Measurements from ENCODE around the gene RTN4RL1.

The RTN4RL1 gene

GRCh38 chr17:2009737-2010136, 15.4 kb downstream of the RTN4RL1 start:
- DNase-seq (ENCODE audit: low spot score): no peak
- no peak for TF ChIP-seq CTCF (IDR thresholded peaks at IDR 0.05; ENCODE audit: extremely low read depth, missing control alignments)

GRCh38 chr17:2008332-2009126, 16.6 kb downstream of the RTN4RL1 start:
- no peak for TF ChIP-seq CTCF (IDR thresholded peaks at IDR 0.05; ENCODE audit: extremely low read depth, missing control alignments)
- no peak for DNase-seq (ENCODE audit: low spot score)

GRCh38 chr17:2004435-2004952, 20.6 kb downstream of the RTN4RL1 start:
- no peak for DNase-seq (ENCODE audit: low spot score)
- no peak for TF ChIP-seq CTCF (IDR thresholded peaks at IDR 0.05; ENCODE audit: extremely low read depth, missing control alignments)

- DNase-seq (ENCODE audit: low spot score): no peak
- no peak for TF ChIP-seq CTCF (IDR thresholded peaks at IDR 0.05; ENCODE audit: extremely low read depth, missing control alignments)
Observed at GRCh38 chr17:2003525-2003924, 21.6 kb downstream of the RTN4RL1 start.

GRCh38 chr17:2002767-2003329, 22.3 kb downstream of the RTN4RL1 start:
- DNase-seq (ENCODE audit: low spot score): no peak

GRCh38 chr17:1999557-2000251, 25.4 kb downstream of the RTN4RL1 start:
- no peak for TF ChIP-seq CTCF (IDR thresholded peaks at IDR 0.05; ENCODE audit: extremely low read depth, missing control alignments)

More at GRCh38 chr17:2002767-2003329, 22.3 kb downstream of the RTN4RL1 start:
- TF ChIP-seq CTCF (IDR thresholded peaks at IDR 0.05; ENCODE audit: extremely low read depth, missing control alignments): no peak

More at GRCh38 chr17:1999557-2000251, 25.4 kb downstream of the RTN4RL1 start:
- DNase-seq (ENCODE audit: low spot score): no peak

Measured in GM20000 (cell line).